Measurements from ENCODE around the gene PCDHAC1.

Gene PCDHAC1

GRCh38 chr5:140969880-140970279 lies 43.8 kb downstream of the PCDHAC1 start:
- DNase-seq: no peak

- no peak for DNase-seq
Measured at GRCh38 chr5:140973550-140973949, 47.5 kb downstream of the PCDHAC1 start.

GRCh38 chr5:140977003-140977402 lies 50.9 kb downstream of the PCDHAC1 start:
- no peak for DNase-seq

- DNase-seq: no peak
Measured at GRCh38 chr5:140978260-140978659, 52.2 kb downstream of the PCDHAC1 start.

- DNase-seq: no peak
Measured at GRCh38 chr5:140978983-140979382, 52.9 kb downstream of the PCDHAC1 start.

All from inflammatory macrophage treated with lipopolysaccharide for 1 hour (primary cell).